ENCODE data around the gene MAP3K9.

MAP3K9 gene

DNA sequence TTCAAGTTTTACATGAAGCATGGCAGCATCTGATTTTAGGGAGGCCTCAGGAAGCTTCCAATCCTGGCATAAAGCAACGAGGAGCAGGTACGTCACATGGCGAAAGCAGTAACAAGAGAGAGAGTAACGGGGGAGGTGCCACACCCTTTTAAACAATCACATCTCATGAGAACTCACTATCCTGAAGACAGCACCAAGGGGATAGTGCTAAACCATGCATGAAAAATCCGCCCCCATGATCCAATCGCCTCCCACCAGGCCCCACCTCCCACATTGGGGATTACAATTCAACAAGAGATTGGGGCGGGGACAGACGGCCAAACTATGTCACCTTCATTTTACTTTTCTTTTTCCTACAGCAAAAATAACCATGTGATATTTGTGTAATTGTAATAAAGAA lies 7.2 kb upstream of the MAP3K9 start:
- no peak for DNase-seq

GRCh38 chr14:70814466-70814865 lies 5.2 kb upstream of the MAP3K9 start:
- DNase-seq = no peak

DNA sequence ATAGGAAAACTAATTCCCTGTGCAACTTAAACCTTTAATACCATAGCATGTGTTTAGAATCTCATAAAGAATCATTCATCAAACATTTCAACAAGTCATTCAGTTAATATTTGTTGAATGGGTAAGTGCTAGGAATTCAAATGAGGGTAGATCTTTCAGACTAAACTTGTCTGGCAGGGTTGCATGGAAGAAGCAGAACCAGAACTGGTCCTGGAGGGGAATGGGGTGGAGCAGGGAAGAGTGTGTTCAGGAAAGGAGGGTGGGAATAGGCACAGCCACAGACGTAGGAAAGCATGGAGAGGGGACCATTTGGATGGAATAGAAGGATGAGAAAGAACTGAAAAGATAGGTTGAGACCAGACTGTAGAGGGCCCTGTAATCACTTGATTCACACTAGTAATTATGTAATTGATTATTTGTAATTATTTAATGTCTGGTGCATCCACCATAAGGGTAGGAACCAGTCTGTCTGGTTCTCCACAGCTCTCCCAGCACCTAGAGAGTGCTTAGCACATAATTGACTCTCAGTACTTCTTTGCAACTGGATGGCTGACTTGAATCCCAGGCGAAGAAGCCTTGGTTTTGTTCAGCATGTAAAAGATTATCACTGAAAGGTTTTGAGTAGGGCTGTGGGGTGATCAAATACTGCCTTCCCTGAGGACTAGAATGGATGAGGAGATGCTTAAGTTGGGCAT lies 3.0 kb upstream of the MAP3K9 start:
- no peak for DNase-seq

GRCh38 chr14:70811578-70811977 lies 2.3 kb upstream of the MAP3K9 start:
- no peak for DNase-seq

DNA sequence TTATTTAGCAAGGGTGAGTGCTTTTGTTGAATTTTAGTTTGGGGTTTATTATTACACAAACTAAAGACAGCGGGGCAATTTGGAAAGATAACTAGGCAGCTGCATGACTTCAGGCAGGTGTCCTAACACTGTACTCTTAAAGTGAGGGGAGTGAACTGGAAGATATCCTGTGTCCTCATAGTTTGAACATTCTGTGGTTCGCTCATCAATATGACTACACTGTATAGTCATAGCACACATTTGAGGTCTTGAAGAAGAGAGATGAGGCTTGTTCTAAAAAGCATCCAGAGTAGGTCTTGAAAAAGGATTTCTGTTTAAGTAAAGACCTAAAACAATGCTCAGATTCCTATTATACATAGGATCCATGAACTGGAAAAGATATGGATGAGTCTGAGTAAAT lies 1.7 kb upstream of the MAP3K9 start:
- DNase-seq = no peak

DNA sequence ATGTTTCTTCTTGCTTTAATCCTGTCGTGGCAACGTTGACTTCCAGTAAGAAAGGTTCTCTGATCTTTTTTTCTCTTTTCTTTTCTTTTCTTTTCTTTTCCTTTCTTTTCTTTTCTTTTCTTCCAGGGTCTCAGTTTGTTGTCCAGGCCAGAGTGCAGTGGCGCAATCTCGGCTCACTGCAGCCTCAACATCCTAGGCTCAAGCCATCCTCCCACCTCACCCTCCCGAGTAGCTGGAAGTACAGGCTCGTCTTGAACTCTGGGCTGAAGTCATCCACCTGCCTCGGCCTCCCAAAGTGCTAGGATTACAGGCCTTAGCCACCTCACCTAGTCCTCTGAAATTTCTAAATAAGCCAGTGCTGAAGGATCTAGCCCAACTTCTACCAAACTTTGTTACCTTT lies 1.3 kb upstream of the MAP3K9 start:
- DNase-seq = no peak

DNA sequence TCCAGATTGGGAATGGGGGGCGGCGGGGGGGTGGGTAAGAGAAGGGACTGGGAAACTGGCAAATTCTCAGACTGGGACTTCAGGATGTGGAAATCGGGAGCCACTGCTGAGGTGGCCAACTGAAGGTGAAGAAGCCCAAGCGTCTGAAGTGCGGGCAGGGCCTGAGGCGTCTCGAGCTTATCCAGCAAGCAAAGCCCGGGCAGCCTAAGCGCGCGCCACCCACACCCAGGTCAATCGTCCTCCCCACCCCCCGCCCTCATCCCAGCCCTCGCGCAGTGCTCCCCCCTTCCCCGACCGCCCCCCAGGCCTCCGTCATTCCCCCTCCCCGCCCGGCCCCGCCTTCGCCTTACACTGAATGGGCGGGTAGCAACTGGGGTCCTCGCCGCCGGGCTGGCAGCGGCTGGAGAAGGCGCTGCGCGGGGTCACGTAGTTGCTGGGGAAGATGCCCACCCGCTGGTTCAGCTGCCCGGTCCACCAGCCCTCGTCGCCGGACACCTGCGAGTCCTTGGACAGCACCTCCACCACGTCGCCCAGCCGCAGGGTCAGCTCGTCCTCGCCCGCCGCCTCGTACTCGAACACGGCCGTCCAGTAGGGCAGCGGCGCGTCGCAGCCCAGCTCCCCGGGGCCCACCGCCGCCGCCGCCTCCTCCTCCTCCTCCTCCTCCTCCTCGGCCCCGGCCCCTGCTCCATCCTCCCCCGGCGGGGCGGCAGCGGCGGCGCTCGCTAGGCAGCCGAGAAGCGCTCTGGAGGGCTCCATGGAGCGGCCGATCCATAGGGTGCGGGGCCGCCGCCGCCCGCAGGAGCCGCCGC lies 693 bp downstream of the MAP3K9 start:
- no peak for DNase-seq

DNA sequence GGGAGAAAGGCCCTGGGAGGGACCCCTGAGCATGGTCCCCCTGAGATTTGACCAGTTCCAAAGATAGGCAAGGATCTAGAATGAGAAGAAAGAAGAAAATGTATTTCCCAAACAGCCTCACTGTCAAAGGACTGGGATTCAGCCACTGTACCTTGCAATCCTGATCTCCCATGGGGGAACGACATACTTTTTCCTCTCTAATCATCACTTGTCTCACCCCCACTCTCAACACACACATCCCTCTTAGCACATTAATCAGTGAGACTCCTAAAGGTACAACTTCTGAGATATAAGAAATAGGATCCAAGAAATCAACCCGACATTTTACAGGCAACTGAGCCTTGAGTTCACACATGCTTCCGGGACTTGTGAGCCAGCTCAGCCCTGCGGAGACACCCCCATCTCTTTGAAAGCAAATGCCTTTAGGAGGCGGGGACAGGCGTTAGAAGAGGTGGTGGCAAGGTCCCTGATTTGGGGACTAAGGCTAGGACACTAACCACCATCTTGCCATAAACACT lies 1.4 kb downstream of the MAP3K9 start:
- no peak for DNase-seq

DNA sequence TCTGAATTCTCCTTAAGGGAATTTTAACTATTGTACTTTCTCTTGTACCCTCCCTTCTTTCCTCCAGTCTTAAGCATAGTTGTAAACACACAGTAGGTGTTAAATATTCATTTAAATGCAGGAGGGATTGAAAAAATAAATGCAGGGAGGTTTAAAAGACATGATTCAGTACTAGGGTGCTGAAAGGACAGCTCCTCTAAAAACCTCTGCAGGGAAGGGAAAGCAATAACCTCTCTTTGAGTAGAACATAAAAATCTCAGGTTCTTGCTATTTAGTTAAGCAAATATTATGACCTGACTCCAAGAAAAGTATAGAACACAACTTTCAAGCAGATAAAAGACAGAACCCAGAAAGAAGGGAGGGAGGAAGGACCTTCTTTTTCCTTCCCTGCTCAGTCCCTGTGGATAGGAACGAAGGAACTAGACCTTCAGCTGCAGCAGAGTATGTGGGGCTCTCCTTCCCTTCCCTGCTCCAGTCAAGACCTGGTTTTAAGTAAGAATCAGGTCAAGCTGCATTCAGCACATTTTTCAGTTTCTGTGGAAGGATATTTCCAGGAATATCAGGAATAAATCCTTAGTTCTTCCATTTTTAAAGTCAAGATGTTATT lies 4.7 kb downstream of the MAP3K9 start:
- no peak for DNase-seq

GRCh38 chr14:70803321-70804310 lies 5.7 kb downstream of the MAP3K9 start:
- DNase-seq = no peak

DNA sequence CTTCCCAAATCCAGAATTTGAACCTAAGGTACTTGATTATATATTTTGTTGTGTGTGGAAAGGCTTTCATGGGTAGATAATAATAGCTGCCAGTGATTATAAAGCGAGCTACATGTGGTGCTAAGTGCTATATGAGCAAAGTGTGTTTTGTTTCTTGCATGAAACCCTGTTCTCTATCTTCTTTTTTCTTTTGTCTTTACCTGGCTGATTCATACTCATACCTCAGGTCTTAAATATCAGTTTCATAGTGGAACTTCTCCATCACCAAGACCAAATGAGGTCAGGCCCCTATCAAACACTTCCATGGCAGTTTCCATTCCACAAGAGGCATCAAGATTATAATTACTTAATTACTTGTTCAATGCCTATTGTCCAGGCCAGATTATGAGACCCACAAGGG lies 6.9 kb downstream of the MAP3K9 start:
- DNase-seq = no peak

DNA sequence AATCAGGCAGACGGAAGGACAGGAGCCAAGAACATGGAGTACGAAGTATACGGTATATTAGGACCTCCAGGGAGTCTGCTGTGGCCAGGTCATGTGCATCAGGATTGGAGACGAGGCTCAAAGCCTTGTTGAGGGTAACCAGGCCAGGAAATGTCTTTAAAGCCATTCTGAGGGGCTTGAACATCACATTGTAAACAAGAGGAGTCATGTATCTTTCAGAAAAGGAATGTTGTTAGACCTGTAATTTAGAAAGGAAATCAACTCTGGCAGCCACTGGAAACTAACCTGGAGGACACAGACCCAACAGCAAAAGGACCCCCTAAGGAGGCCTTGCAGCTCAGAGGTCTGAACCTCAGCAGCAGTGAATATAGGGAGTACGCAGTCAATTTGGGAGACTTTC lies 7.5 kb downstream of the MAP3K9 start:
- DNase-seq = no peak

GRCh38 chr14:70796551-70796950 lies 12.8 kb downstream of the MAP3K9 start:
- no peak for DNase-seq

- DNase-seq = no peak
Measured at GRCh38 chr14:70794294-70794693, 15.0 kb downstream of the MAP3K9 start.

DNA sequence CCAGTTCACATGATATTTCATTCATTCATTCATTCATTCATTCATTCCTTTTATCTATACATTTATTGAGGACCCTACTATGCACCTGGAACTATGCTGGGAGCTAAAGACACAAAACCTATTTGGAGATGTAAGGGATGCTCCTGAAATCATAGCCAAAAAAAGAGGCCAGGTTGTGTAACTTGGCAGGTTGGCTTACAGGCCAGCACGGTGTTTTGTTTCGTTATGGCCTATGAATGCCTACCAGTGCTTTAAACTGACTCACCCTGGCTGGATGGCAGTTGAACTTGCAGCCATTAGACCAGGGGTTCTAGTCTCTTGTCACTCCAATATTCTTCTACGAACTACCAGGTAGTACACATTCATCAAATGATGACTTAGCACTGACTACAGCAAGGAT lies 15.7 kb downstream of the MAP3K9 start:
- DNase-seq = no peak

DNA sequence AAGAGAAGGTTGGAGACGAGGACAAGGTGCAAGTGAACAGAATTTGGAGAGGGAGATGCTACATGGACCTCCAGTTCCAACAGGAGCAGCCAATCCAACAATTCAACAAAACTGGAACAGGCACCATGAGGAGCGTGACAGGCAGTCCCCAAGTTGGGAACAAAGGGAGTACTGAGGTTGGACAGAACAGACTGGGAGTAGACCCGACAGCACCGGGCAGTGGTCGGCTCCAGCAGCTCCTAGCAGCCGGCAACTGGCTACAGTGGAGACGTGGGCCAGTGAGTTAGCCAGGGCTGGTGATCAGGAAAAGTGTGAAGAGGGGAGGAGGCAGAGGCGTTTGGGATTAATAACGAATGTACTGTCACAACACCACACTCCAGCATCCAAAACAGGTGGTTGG lies 16.4 kb downstream of the MAP3K9 start:
- no peak for DNase-seq

DNA sequence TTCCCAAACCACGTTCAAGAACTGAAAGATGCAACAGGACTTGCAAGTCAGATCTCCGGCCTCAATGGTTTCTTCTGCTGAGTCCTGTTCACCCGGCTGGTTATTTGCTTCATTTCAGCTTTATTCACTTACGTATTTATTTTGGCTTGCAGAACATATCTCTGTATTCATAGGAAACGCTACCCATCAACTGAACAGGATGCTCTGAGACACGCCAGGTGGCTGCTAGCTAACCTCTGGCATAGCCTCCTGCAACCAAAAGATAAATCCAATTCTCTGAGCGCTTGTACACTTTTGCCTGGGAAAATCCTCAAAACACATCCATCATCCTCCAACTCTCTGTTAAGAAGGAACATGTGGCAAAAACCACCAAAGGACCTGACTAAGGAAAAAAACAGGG lies 17.3 kb downstream of the MAP3K9 start:
- no peak for DNase-seq

DNA sequence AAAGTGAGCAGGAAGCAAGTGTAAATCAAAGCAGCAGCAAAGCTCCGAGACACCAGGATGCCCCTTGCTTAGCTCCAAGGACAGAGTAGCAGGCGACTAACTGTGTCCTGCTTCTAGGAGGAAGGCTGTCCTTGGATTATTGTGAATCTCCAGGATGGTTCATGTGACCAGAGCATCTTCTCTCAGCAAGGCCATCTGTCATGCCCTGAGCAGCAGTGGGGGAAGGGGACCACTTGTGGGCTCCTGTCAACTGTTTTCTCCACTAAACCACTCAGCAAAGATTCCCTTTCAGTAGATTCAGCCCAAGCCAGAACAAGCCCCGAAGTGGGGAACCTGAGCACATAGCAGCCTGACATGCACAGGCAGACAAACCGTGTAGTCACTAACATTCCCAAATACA lies 19.4 kb downstream of the MAP3K9 start:
- no peak for DNase-seq

DNA sequence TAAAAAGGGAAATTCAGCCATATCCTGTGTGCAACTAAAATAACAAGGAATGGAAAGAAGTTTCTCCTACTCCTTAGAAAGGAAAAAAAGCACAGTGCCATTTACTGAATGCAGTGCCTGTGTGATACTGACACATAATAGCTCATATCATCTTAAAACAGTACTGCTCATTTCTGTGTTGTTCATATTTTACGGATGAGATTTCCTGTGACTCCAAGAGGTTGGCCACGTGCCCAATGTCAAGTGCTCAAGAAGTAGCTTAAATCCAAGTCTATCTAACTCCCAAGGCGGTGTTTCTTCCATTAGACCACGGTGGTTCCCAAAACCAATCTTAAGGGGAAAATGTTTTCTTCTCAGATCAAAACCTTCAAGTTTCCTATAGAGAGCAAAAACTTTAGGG lies 20.0 kb downstream of the MAP3K9 start:
- no peak for DNase-seq

DNA sequence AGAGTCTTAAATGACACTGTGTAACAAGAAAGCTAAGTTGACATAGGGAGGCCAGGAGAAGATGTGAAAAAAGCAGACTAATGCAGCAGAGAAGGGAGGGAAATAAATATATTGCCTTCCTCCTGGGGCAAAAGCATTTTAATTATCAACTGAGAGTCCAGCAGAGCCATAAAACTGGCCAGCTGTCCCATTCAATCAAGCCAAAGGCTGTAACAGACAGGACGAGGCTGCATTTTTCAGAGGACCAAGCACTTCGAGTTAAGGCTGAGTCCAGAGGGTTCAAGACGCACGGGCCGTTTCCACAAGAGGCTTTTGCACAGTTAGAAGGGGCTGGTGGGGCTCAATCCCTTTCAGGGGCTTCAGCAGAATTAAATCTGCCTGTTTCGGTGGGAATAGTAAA lies 20.4 kb downstream of the MAP3K9 start:
- DNase-seq = no peak

DNA sequence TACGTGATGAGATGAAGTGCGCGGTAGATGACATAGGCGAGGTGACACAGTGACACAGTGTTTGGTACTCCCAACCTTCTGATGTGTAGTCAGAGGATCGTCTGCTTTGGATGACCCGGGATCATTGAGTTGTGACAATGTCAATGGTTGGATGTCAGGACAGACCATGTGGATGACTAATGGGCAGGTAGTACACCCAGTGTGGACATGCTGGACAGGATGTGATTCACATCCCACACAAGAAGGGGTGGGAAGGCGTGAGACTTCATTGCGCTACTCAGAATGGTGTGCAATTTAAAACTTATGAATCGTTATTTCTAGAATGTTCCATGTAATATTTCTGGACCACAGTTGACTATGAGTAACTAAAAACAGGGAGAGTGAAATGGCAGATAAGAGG lies 23.8 kb downstream of the MAP3K9 start:
- no peak for DNase-seq

DNA sequence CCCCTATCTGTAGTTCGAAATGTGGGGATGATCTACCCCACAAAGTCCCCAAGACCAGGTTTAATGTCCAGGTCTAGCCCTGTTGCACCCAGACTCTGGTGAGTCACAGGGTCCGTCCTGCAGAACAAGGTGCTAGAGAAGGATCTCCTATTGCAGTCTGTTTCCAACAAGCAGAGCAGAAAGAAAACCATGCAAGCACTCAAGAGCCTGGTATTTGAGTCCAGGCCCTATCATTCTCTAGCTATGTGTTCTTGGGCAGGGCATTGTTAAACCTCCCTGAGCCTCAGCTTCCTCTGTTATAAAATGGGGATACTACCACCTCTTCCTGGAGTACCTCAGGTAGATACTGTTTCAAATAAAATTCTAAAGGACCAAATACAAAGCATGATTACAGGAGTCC lies 24.4 kb downstream of the MAP3K9 start:
- no peak for DNase-seq

- no peak for DNase-seq
Measured at GRCh38 chr14:70782361-70782760, 27.0 kb downstream of the MAP3K9 start.

All from hematopoietic multipotent progenitor cell treated with erythropoietin and hydrocortisone succinate and interleukin-3 and kit ligand, for 8 days (in vitro differentiated cells).